T-helper 17 cell (primary cell): ENCODE data around the gene TMTC2. TPM values are rescaled to one million over a fixed set of nuclear protein-coding genes. Genes with fewer than 3 reads are reported as not detected.

Experiments
- ATAC-seq: fragments of 150-1000 bp; cut with Tn5 transposase; 2 replicates; pipeline ENCODE4 v1.10.0; 2021; ENCODE audit warnings: mild to moderate bottlenecking, moderate library complexity
- DNase-seq, 3 donors: peaks; one replicate each; pipeline versions ENCODE4 v3.0.0 to v3.0.0-alpha.2; 2020 to 2021
- H3K9me3 ChIP-seq: one replicate; pipeline ENCODE4 v1.7.0; 2013; ENCODE audit warnings: low read length, mild to moderate bottlenecking; ENCODE audit not compliant: control insufficient read depth, poor library complexity, severe bottlenecking
- H3K27ac Mint-ChIP-seq: one replicate; pipeline ENCODE4 v1.8.0; 2022; ENCODE audit warnings: mild to moderate bottlenecking, moderate library complexity, mixed read lengths
- H3K27me3 Mint-ChIP-seq: one replicate; pipeline ENCODE4 v1.8.0; 2022; ENCODE audit warnings: mixed read lengths
- H3K36me3 Mint-ChIP-seq: one replicate; pipeline ENCODE4 v1.8.0; 2022; ENCODE audit warnings: low read depth, mixed read lengths
- H3K4me1 Mint-ChIP-seq: one replicate; pipeline ENCODE4 v1.8.0; 2022; ENCODE audit warnings: mild to moderate bottlenecking, mixed read lengths
- H3K4me3 Mint-ChIP-seq: one replicate; pipeline ENCODE4 v1.8.0; 2022; ENCODE audit warnings: mild to moderate bottlenecking, moderate library complexity, mixed read lengths
- total RNA-seq, 4 donors: library from RNA in 2 of 4; stranded (reverse) in 2 of 4; gene quantifications; one replicate each; pipeline ENCODE4 v1.2.3 and lab custom pipeline; 2022 to 2026

The TMTC2 gene
- total RNA-seq, 2 donors from 2014 or later: 6.0 to 6.2 TPM

- Mint-ChIP-seq H3K4me1 (no peaks in the 10 kb centered on the region), H3K4me3 (no peak overlapping the region), H3K27me3 (no peaks in the 10 kb centered on the region), H3K36me3 (no peaks in the 10 kb centered on the region), H3K27ac (no peak overlapping the region)
- ATAC-seq (no peak), DNase-seq (no peak)
- no peaks in the 10 kb centered on the region for H3K9me3 ChIP-seq
Measured at GRCh38 chr12:83036847-83037246, 350.1 kb downstream of the TMTC2 start.

- H3K4me3 Mint-ChIP-seq: no peak overlapping the region
- H3K27ac Mint-ChIP-seq: no peak overlapping the region
- H3K9me3 ChIP-seq: no peaks in the 10 kb centered on the region
- DNase-seq (no peak), ATAC-seq (no peak)
- no peaks in the 10 kb centered on the region for H3K27me3 Mint-ChIP-seq
- no peaks in the 10 kb centered on the region for H3K36me3 Mint-ChIP-seq
- H3K4me1 Mint-ChIP-seq: no peaks in the 10 kb centered on the region
Measured at GRCh38 chr12:83039413-83039812, 352.7 kb downstream of the TMTC2 start.

- Mint-ChIP-seq H3K27me3 (no peaks in the 10 kb centered on the region), H3K4me1 (no peaks in the 10 kb centered on the region), H3K27ac (no peak overlapping the region), H3K4me3 (no peak overlapping the region), H3K36me3 (no peaks in the 10 kb centered on the region)
- ATAC-seq (no peak), DNase-seq (no peak)
- no peaks in the 10 kb centered on the region for H3K9me3 ChIP-seq
Measured at GRCh38 chr12:83040339-83040738, 353.6 kb downstream of the TMTC2 start.

- Mint-ChIP-seq H3K36me3 (no peaks in the 10 kb centered on the region), H3K4me1 (no peaks in the 10 kb centered on the region), H3K27me3 (no peaks in the 10 kb centered on the region), H3K27ac (no peak overlapping the region), H3K4me3 (no peak overlapping the region)
- ATAC-seq (no peak), DNase-seq (no peak)
- H3K9me3 ChIP-seq: no peaks in the 10 kb centered on the region
Measured at GRCh38 chr12:83040991-83041390, 354.3 kb downstream of the TMTC2 start.

GRCh38 chr12:83042441-83043200 is 355.9 kb downstream of the TMTC2 start:
- H3K9me3 ChIP-seq: no peaks in the 10 kb centered on the region
- Mint-ChIP-seq H3K4me3 (no peak overlapping the region), H3K4me1 (peaks cover 5% of the 10 kb centered on the region), H3K27ac (no peak overlapping the region), H3K36me3 (no peaks in the 10 kb centered on the region), H3K27me3 (no peaks in the 10 kb centered on the region)
- no peak for ATAC-seq
- no peak for DNase-seq

- peaks cover 5% of the 10 kb centered on the region for H3K4me1 Mint-ChIP-seq
- no peak for ATAC-seq
- no peak overlapping the region for H3K27ac Mint-ChIP-seq
- no peaks in the 10 kb centered on the region for H3K36me3 Mint-ChIP-seq
- no peak overlapping the region for H3K4me3 Mint-ChIP-seq
- no peaks in the 10 kb centered on the region for H3K9me3 ChIP-seq
- DNase-seq: no peak
- H3K27me3 Mint-ChIP-seq: no peaks in the 10 kb centered on the region
Measured at GRCh38 chr12:83044736-83045135, 358.0 kb downstream of the TMTC2 start.

- H3K4me3 Mint-ChIP-seq: no peak overlapping the region
- H3K9me3 ChIP-seq: no peaks in the 10 kb centered on the region
- H3K27ac Mint-ChIP-seq: no peak overlapping the region
- ATAC-seq (no peak), DNase-seq (no peak)
- no peaks in the 10 kb centered on the region for H3K27me3 Mint-ChIP-seq
- no peaks in the 10 kb centered on the region for H3K36me3 Mint-ChIP-seq
- peaks cover 5% of the 10 kb centered on the region for H3K4me1 Mint-ChIP-seq
Measured at GRCh38 chr12:83046019-83046418, 359.3 kb downstream of the TMTC2 start.

GRCh38 chr12:83049306-83049705 is 362.6 kb downstream of the TMTC2 start:
- Mint-ChIP-seq H3K4me3 (no peak overlapping the region), H3K27ac (no peak overlapping the region), H3K27me3 (no peaks in the 10 kb centered on the region), H3K36me3 (no peaks in the 10 kb centered on the region), H3K4me1 (peaks cover 5% of the 10 kb centered on the region)
- ATAC-seq: no peak
- no peak for DNase-seq
- H3K9me3 ChIP-seq: no peaks in the 10 kb centered on the region

GRCh38 chr12:83052890-83053541 is 366.3 kb downstream of the TMTC2 start:
- Mint-ChIP-seq H3K36me3 (peaks cover 2% of the 10 kb centered on the region), H3K4me3 (no peak overlapping the region), H3K27ac (no peak overlapping the region), H3K4me1 (no peaks in the 10 kb centered on the region), H3K27me3 (no peaks in the 10 kb centered on the region)
- no peak for DNase-seq
- ATAC-seq: no peak
- H3K9me3 ChIP-seq: no peaks in the 10 kb centered on the region

- H3K4me3 Mint-ChIP-seq: no peak overlapping the region
- H3K36me3 Mint-ChIP-seq: peaks cover 2% of the 10 kb centered on the region
- no peak for DNase-seq
- no peaks in the 10 kb centered on the region for H3K27me3 Mint-ChIP-seq
- no peak for ATAC-seq
- no peaks in the 10 kb centered on the region for H3K9me3 ChIP-seq
- H3K27ac Mint-ChIP-seq: no peak overlapping the region
- no peaks in the 10 kb centered on the region for H3K4me1 Mint-ChIP-seq
Measured at GRCh38 chr12:83057436-83057835, 370.7 kb downstream of the TMTC2 start.

GRCh38 chr12:83059107-83059506 is 372.4 kb downstream of the TMTC2 start:
- no peaks in the 10 kb centered on the region for H3K9me3 ChIP-seq
- no peaks in the 10 kb centered on the region for H3K4me1 Mint-ChIP-seq
- no peaks in the 10 kb centered on the region for H3K27me3 Mint-ChIP-seq
- H3K4me3 Mint-ChIP-seq: no peak overlapping the region
- ATAC-seq: no peak
- DNase-seq: no peak
- peaks cover 2% of the 10 kb centered on the region for H3K36me3 Mint-ChIP-seq
- no peak overlapping the region for H3K27ac Mint-ChIP-seq

GRCh38 chr12:83065562-83065961 is 378.9 kb downstream of the TMTC2 start:
- H3K4me3 Mint-ChIP-seq: no peak overlapping the region
- H3K27ac Mint-ChIP-seq: no peak overlapping the region
- H3K4me1 Mint-ChIP-seq: no peaks in the 10 kb centered on the region
- DNase-seq (no peak), ATAC-seq (no peak)
- no peaks in the 10 kb centered on the region for H3K9me3 ChIP-seq
- H3K36me3 Mint-ChIP-seq: no peaks in the 10 kb centered on the region
- no peaks in the 10 kb centered on the region for H3K27me3 Mint-ChIP-seq

- DNase-seq (no peak), ATAC-seq (no peak)
- Mint-ChIP-seq H3K27me3 (no peaks in the 10 kb centered on the region), H3K27ac (no peak overlapping the region), H3K4me3 (no peak overlapping the region), H3K36me3 (no peaks in the 10 kb centered on the region), H3K4me1 (no peaks in the 10 kb centered on the region)
- H3K9me3 ChIP-seq: no peaks in the 10 kb centered on the region
Measured at GRCh38 chr12:83067981-83068380, 381.3 kb downstream of the TMTC2 start.

- Mint-ChIP-seq H3K27ac (no peak overlapping the region), H3K36me3 (no peaks in the 10 kb centered on the region), H3K4me1 (no peaks in the 10 kb centered on the region), H3K27me3 (no peaks in the 10 kb centered on the region), H3K4me3 (no peak overlapping the region)
- no peaks in the 10 kb centered on the region for H3K9me3 ChIP-seq
- DNase-seq (no peak), ATAC-seq (no peak)
Measured at GRCh38 chr12:83074358-83074894, 387.7 kb downstream of the TMTC2 start.
